ENCODE measurements around the gene PRG3. TPM values are rescaled to one million over a fixed set of nuclear protein-coding genes. Genes with fewer than 3 reads are reported as not detected.

The PRG3 gene
- total and polyA plus RNA-seq, 9 of the 15 experiments (the other 6 are each of a cell fraction or from before 2014, with no cell fraction given): 0.18 to 0.55 (median 0.38) TPM; not detected in 6

DNA sequence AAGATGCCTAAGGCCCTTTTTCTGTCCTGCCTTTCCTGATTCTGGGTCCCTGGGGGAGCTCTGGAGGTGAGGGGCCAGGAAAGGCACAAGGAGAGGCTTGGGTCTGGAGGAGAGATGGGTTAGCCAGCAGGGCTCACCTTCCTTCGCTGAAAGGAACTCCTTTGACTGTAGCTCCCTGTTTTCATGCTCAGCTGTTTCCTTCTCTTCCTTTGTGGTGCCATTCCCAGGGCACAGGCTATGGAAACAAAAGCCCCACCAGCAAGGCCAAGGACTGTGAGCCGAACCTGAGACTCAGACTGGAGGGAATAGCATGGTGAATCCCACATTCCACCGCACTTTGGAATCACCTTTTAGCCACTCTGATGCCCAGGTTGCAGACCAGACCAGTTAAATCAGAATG, 35.5 kb upstream of the PRG3 start:
- Histone ChIP-seq H3K4me1 (replicated peaks in 1 of 2; ENCODE audit: control insufficient read depth in 2 of 2, insufficient read depth in 2 of 2, low read length in 2 of 2) (no peaks in the 10 kb centered on the region; a peak in 3 of 5 replicates), H4K20me1 (replicated peaks; ENCODE audit: control insufficient read depth, insufficient read depth, low read length) (peaks cover 13% of the 10 kb centered on the region), H3K79me2 (ENCODE audit: control insufficient read depth, insufficient read depth, low read length) (peaks cover 70% of the 10 kb centered on the region), H3K9me1 (ENCODE audit: control insufficient read depth, insufficient read depth, low read length) (no peaks in the 10 kb centered on the region), H2AFZ (ENCODE audit: low read depth, low read length) (no peak overlapping the region), H3K4me2 (ENCODE audit: insufficient read depth, low read length) (no peak overlapping the region), H3K4me3 (no peak overlapping the region), H3K9me3 (replicated peaks; ENCODE audit: control insufficient read depth, insufficient read depth, low read depth, low read length) (no peaks in the 10 kb centered on the region), H3K36me3 (ENCODE audit: control insufficient read depth, insufficient read depth, low read length) (peaks cover 98% of the 10 kb centered on the region), H3K9ac (ENCODE audit: insufficient read depth in 1 of 2, low read depth in 2 of 2, low read length in 2 of 2) (no peak overlapping the region), H3K27ac (ENCODE audit: extremely low read depth, low read depth, low read length) (no peak overlapping the region), H3K27me3 (ENCODE audit: control insufficient read depth in 2 of 2, insufficient read depth in 2 of 2, low read length in 2 of 2) (no peaks in the 10 kb centered on the region)
- 94% methylated on average over 3 of the region's 3 CpGs for WGBS (ENCODE audit: insufficient coverage, low coverage, missing lambda C conversion rate)
- intact Hi-C loops (cut with micrococcal nuclease) (no loop called here), in situ Hi-C loops (cut with MboI) (no loop called here)
- ATAC-seq: no peak
- no peak for DNase-seq (ENCODE audit: extremely low read depth in 1 of 4, low spot score in 3 of 4)
- no peak for FAIRE-seq
- BruUV-seq (replicated peaks): no TSS peak
- POLR2A ChIA-PET: interaction anchor here (1.4 to 4.6 kb wide), 2 partner anchors 9 to 13 kb away, joined by 4 to 18 read pairs; no protein-coding TSS in a partner anchor
- CTCF ChIA-PET (ENCODE audit: low intra/inter-chr PET ratio): no interaction called here
- no peak for TF ChIP-seq MCM5 (IDR thresholded peaks at IDR 0.05; ENCODE audit: low read depth)
- TF ChIP-seq ZNF146 (CRISPR knock-in tag; IDR thresholded peaks at IDR 0.05; ENCODE audit: unreplicated experiment): no peak
- TF ChIP-seq, protein P1, sequence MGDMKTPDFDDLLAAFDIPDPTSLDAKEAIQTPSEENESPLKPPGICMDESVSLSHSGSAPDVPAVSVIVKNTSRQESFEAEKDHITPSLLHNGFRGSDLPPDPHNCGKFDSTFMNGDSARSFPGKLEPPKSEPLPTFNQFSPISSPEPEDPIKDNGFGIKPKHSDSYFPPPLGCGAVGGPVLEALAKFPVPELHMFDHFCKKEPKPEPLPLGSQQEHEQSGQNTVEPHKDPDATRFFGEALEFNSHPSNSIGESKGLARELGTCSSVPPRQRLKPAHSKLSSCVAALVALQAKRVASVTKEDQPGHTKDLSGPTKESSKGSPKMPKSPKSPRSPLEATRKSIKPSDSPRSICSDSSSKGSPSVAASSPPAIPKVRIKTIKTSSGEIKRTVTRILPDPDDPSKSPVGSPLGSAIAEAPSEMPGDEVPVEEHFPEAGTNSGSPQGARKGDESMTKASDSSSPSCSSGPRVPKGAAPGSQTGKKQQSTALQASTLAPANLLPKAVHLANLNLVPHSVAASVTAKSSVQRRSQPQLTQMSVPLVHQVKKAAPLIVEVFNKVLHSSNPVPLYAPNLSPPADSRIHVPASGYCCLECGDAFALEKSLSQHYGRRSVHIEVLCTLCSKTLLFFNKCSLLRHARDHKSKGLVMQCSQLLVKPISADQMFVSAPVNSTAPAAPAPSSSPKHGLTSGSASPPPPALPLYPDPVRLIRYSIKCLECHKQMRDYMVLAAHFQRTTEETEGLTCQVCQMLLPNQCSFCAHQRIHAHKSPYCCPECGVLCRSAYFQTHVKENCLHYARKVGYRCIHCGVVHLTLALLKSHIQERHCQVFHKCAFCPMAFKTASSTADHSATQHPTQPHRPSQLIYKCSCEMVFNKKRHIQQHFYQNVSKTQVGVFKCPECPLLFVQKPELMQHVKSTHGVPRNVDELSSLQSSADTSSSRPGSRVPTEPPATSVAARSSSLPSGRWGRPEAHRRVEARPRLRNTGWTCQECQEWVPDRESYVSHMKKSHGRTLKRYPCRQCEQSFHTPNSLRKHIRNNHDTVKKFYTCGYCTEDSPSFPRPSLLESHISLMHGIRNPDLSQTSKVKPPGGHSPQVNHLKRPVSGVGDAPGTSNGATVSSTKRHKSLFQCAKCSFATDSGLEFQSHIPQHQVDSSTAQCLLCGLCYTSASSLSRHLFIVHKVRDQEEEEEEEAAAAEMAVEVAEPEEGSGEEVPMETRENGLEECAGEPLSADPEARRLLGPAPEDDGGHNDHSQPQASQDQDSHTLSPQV (IDR thresholded peaks at IDR 0.05): no peak
- TF ChIP-seq ZNF41 (CRISPR knock-in tag; conservative IDR thresholded peaks at IDR 0.05): no peak
- TF ChIP-seq BRD9 (IDR thresholded peaks at IDR 0.05; ENCODE audit: low read depth, partially characterized antibody): no peak
- no peak for TF ChIP-seq ZNF384 (IDR thresholded peaks at IDR 0.05; ENCODE audit: low read depth, low read length)
- TF ChIP-seq BHLHE40 (IDR thresholded peaks at IDR 0.05; ENCODE audit: low read length): no peak
- TF ChIP-seq GTF2E2 (tag; IDR thresholded peaks at IDR 0.05): no peak

Data from K562 (cell line).